ENCODE data around the gene LAMA2.

The LAMA2 gene

GRCh38 chr6:129475477-129476247 is 592.7 kb downstream of the LAMA2 start:
- no peak for DNase-seq

- DNase-seq, result no peak
These were observed 593.3 kb downstream of the LAMA2 start for GRCh38 chr6:129476248-129476564.

- DNase-seq, result no peak
These were observed 593.9 kb downstream of the LAMA2 start for GRCh38 chr6:129476810-129477209.

- DNase-seq, result no peak
These were observed 595.4 kb downstream of the LAMA2 start for GRCh38 chr6:129478379-129478778.

DNA sequence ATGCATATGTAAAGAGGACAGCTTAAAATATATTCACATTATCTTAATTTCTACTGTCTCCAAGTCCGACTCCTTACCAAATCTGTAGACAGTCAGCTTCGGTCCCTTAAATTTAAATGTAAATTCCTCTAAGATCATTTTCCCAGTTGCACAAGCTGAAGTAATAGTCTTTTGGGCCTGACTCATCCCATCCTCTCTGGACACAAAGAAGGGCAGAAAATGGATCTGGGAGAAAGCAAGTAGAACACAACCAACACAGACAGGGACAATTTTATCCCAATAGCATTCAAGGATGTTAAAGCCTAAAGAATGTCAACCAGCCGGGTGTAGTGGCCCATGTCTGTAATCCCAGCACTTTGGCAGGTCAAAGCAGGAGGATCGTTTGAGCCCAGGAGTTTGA is 598.8 kb downstream of the LAMA2 start:
- no peak for DNase-seq

DNA sequence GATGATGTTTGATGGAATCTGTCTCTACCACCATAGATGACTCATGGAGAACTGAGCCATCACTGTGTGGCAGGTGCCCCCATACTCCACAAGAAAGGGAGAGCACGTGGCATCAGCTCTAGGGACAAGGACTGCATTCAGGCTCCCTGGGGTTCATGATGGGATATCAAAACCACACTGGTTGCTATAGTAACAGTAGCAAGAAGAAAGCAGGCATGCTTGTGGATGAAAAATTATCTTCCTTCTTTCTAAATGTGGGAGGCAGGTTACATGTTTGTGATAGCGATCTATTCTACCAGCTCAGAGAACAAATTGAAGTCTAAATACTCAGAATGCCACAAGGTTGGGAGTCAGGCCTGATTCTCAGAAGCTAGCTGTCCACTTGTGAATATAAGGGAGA is 602.8 kb downstream of the LAMA2 start:
- DNase-seq, result no peak

GRCh38 chr6:129486327-129486726 is 603.4 kb downstream of the LAMA2 start:
- no peak for DNase-seq

- DNase-seq, result no peak
These were observed 605.4 kb downstream of the LAMA2 start for GRCh38 chr6:129488313-129488712.

DNA sequence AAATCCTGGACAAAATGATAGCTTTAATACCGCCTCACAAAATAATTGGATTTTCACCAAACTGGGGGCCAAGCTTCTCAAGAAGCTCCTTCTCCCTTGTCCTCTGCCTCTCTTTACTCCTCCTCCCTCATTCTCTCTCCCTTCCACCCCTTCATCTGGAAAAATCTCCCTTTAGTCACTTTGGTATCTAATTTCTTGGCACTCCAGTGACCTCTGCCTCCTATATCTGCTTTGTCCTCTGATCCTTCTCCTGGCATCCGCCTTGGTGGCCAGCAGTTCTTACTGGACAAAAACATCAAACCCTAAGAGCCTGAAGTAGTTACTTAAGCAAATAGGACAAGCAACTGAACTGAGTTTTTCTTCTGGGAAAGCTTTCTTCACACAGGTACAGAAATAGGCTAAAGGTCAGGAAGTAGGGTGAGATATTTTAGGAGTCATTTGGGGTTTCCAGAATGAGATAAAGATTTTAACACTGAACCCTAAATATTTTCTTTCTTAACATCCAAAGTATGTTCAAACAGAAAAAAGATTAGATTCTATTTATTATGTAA is 606.4 kb downstream of the LAMA2 start:
- DNase-seq, result no peak

GRCh38 chr6:129490521-129491255 is 607.8 kb downstream of the LAMA2 start:
- no peak for DNase-seq

GRCh38 chr6:129491436-129491835 is 608.5 kb downstream of the LAMA2 start:
- DNase-seq, result no peak

DNA sequence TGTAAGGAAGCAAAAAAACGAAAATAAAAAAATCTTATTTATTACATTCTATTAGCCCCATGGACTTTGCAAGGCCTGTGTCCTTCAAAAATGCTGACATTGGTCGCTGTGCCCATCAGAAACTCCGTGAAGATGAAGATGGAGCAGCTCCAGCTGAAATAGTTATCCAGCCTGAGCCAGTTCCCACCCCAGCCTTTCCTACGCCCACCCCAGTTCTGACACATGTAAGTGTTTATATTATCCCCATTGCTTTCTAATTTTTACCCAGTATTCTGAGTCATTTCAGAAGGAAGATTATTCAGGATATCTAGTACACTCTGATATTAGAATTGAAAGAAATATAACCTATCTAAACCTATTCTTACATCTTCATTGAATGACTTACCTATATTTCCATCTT is 609.3 kb downstream of the LAMA2 start:
- DNase-seq, result no peak

GRCh38 chr6:129493354-129493902 is 610.5 kb downstream of the LAMA2 start:
- no peak for DNase-seq

- no peak for DNase-seq
These were observed 611.2 kb downstream of the LAMA2 start for GRCh38 chr6:129494099-129494498.

DNA sequence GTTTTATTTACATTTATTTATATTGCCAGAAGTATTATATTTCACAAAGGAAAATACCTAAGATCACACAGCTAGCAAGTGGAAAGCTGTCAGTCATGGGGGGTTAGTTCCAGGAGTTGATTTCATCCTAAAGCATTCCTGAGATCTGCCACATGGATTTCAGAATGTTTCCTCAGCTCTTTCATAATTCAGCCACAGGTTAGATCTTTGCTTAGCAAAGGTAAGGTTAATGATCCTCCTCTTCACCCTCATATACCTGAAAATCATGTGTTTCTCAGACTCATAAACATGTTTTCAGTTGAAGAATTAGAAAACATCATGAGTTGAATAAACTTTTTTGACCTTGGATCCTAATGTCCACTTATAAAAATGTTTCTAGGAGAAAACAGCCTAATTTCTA is 611.6 kb downstream of the LAMA2 start:
- no peak for DNase-seq

DNA sequence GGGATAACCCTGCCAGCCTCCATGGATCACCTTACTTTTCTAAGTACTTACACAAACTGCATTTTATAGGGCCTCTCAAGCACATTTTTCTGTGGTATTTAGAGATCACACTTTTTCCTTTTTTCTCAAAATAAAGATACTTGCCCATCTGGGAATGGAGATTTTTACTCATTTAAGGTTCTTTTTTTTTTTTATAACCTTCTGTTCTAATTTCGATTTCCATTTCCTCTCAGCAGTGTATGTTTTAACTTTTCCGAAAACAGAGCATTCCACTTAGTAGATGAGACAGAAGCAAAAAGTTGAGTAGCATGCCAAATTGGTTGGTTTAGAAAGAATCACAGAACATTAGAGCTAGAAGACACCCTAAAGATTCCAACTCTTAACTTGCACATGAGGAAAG is 612.7 kb downstream of the LAMA2 start:
- DNase-seq, result no peak

DNA sequence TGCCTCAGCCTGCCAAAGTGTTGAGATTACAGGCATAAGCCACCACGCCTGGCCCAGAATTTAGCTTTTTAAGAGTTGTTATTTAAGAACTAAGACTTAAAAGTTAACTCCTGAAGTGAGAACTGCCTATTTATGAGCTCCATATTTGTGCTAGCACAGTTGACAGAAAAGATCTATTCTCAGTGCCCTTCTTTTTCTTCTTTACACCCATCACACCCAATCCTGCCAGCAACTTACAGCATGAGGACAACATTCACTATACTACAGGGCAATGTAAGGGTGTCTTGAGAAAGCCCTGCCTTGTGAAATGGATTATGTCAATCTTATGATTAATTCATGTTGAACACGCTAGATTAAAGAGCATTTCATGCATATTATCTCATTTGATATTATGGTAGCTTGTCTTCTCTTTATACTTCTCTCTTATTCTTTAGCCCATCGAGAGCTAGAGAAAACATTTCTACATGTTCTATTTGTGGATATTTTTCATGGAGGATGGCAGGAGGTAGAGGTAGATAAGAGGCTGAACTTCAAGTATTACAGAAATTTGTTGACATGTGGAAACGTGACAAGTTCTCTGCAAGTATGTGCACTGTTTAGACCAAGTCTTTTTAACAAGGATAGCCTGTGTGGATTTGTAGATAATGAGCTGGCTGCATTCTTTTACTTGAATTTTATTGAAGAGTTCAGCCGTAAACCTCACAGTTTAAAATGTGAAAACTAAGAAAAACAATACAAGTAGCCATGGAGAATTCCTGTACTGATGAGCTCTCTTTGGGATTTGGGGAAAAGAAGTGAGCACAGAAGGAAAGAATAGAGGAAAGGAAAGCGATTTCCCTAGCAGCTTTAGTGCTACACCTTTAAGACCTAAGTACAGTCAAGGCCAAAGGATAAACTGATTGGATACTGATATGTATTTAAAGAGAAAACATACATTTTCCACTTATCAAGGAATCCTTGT is 614.8 kb downstream of the LAMA2 start:
- no peak for DNase-seq

- DNase-seq, result no peak
These were observed 615.6 kb downstream of the LAMA2 start for GRCh38 chr6:129498541-129498940.

- peak; percentile 23 for DNase-seq
These were observed 616.3 kb downstream of the LAMA2 start for GRCh38 chr6:129498950-129499842.

- no peak for DNase-seq
These were observed 616.9 kb downstream of the LAMA2 start for GRCh38 chr6:129499843-129500219.

DNA sequence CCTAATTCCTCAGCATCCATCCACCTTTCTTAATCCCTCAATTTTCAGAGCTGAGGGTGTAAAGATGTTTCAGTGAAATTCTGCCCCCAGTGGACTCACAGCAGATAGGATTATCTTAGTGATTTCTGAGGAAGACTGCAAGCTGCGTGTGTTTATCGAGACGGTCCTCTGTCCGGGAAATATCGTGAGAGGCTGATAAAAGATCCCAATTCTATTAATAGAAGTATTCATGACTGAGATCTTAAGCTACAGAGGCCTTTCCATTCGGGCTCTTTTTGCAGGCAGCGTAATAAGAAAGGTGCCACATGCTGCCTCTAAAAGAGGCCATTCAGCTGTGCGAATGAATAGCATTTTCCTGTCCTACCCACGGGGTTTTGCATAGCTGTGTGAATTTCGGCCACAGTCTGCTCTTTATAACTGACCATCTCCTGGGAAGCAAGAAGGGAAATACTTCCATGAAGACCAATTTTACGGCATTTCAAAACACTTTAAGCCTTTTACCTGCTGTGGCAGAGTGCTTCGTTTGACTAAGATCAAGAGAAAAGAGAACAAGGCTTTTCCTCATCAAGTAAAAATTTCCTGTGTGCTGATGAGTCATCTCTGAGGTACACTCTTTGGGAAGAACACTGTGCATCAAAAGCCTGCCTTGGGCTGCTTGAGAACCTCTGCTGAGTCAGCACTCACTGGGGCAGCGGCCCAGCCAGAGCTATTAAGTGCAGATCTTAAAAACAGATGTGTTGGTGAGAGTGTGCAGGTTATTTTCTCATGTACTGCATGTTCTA is 618.2 kb downstream of the LAMA2 start:
- no peak for DNase-seq
